ENCODE data around the gene SLC6A9. TPM values are rescaled to one million over a fixed set of nuclear protein-coding genes. Genes with fewer than 3 reads are reported as not detected.

The SLC6A9 gene
- total RNA-seq (1 to 10 TPM; 1.1 to 6.1 (median 3.0) TPM), polyA plus RNA-seq (under 1 TPM; 0.26 to 0.86 (median 0.35) TPM)
- long read RNA-seq, donor 1, partial matches to known transcripts, result 0 of 1 reads
- long read RNA-seq, donor 1, other reads (novel, unspliced or antisense), result 0 of 1 reads
- long read RNA-seq, donor 2, partial matches to known transcripts, result 0 of 1 reads
- long read RNA-seq, donor 2, other reads (novel, unspliced or antisense), result 0 of 1 reads

- DNase-seq, result peak; percentile 82
- intact Hi-C loops (cut with DNase I; ENCODE audit: low total_unique reads), result no loop called here
- WGBS, 5 donors, result 20 to 36% (median 24%) methylated on average over 26 to 40 of the region's 40 CpGs
- TF ChIP-seq CTCF (IDR thresholded peaks at IDR 0.05 in 8 of 11, conservative IDR thresholded peaks at IDR 0.05 in 3 of 11), result no peak
- TF ChIP-seq POLR2AphosphoS5 (IDR thresholded peaks at IDR 0.05), result peak in 1 of 3 donors; percentile 64
- no peak for TF ChIP-seq POLR2A (IDR thresholded peaks at IDR 0.05)
- peaks cover 5 to 46% (median 35%) of the 10 kb centered on the region in 6 donors for H3K4me1 ChIP-seq
- peak within 1 kb of the TSS; percentile 82 to 92 (median 87) for H3K27ac ChIP-seq
- no peaks in the 10 kb centered on the region for H3K36me3 ChIP-seq
- no peaks in the 10 kb centered on the region for H3K9me3 ChIP-seq
- peak within 1 kb of the TSS; percentile 67 to 91 (median 88) for H3K4me3 ChIP-seq
- peaks cover 0 to 15% (median 0%) of the 10 kb centered on the region in 7 donors for H3K27me3 ChIP-seq (replicated peaks in 1 of 7)
These were observed at the start of gene SLC6A9 for GRCh38 chr1:44031252-44032169. Gene SLC6A9 (minus strand): TSS chr1:44031462. CDS start chr1:44024277, 7,185 bp downstream.

- DNase-seq, result no peak
- Histone ChIP-seq H3K9me3 (no peaks in the 10 kb centered on the region), H3K27ac (no peak overlapping the region), H3K4me1 (no peaks in the 10 kb centered on the region), H3K27me3 (replicated peaks in 1 of 7) (peaks cover 0 to 18% (median 0%) of the 10 kb centered on the region in 7 donors), H3K36me3 (no peaks in the 10 kb centered on the region), H3K4me3 (no peak overlapping the region)
- TF ChIP-seq POLR2A (IDR thresholded peaks at IDR 0.05) (no peak), CTCF (IDR thresholded peaks at IDR 0.05 in 8 of 11, conservative IDR thresholded peaks at IDR 0.05 in 3 of 11) (no peak), POLR2AphosphoS5 (IDR thresholded peaks at IDR 0.05) (no peak)
- intact Hi-C loops (cut with DNase I; ENCODE audit: low total_unique reads), result no loop called here
- WGBS, 5 donors, result 88 to 94% (median 89%) methylated on average over 4 of the region's 4 CpGs
These were observed 48.3 kb upstream of the SLC6A9 start for GRCh38 chr1:44079566-44079965.

DNA sequence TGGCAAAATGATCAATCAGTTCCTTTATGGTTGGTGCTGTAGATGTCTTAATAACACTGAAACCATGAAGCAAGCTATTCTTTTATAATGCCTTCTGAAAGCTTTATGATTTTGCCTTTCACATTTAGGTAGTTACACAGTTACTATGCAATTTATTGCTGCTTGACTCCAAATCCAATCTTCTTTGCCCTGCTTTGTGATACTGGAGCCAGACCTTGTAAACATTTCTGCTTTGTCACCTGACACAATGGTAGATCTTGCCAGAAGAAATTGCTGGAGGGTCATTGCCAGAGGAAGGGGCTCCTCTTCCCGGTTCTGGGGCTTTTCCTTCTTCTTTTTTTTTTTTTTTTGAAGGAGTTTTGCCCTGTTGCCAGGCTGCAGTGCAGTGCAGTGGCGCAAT is 46.8 kb upstream of the SLC6A9 start:
- H3K36me3 ChIP-seq, result no peaks in the 10 kb centered on the region
- H3K9me3 ChIP-seq, result no peaks in the 10 kb centered on the region
- H3K4me3 ChIP-seq, result no peak overlapping the region
- intact Hi-C loops (cut with DNase I; ENCODE audit: low total_unique reads), result no loop called here
- no peak for DNase-seq
- 36 to 60% (median 47%) methylated on average over 2 of the region's 2 CpGs for WGBS, 5 donors
- H3K27me3 ChIP-seq (replicated peaks in 1 of 7), result peaks cover 0 to 6% (median 0%) of the 10 kb centered on the region in 7 donors
- TF ChIP-seq POLR2A (IDR thresholded peaks at IDR 0.05) (no peak), CTCF (IDR thresholded peaks at IDR 0.05 in 8 of 11, conservative IDR thresholded peaks at IDR 0.05 in 3 of 11) (no peak), POLR2AphosphoS5 (IDR thresholded peaks at IDR 0.05) (no peak)
- H3K4me1 ChIP-seq, result peaks cover 0 to 13% (median 8%) of the 10 kb centered on the region in 6 donors
- H3K27ac ChIP-seq, result no peak overlapping the region

DNA sequence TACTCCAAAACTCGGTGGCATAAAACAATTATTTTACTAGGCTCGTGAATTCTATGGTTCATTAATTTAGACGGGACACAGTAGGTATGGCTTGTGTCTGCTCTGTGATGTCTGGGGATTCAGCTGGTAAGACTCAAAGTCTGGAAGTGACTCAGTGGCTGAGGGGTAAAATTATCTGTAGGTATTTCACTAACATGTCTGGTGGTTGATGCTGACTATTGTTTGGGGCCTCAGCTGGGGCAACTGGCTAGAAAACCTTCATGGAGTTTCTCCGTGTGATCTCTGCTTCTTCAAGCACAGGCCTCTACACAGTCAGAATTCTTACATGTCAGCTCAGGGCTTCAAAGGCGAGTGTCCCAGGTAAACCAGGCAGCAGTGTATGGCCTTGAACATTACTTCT is 46.2 kb upstream of the SLC6A9 start:
- intact Hi-C loops (cut with DNase I; ENCODE audit: low total_unique reads), result no loop called here
- TF ChIP-seq CTCF (IDR thresholded peaks at IDR 0.05 in 8 of 11, conservative IDR thresholded peaks at IDR 0.05 in 3 of 11), result no peak
- no peak for TF ChIP-seq POLR2AphosphoS5 (IDR thresholded peaks at IDR 0.05)
- no peak for TF ChIP-seq POLR2A (IDR thresholded peaks at IDR 0.05)
- 87 to 94% (median 92%) methylated on average over 4 to 5 of the region's 5 CpGs for WGBS, 5 donors
- Histone ChIP-seq H3K9me3 (no peaks in the 10 kb centered on the region), H3K36me3 (no peaks in the 10 kb centered on the region), H3K4me3 (no peak overlapping the region), H3K27ac (no peak overlapping the region), H3K4me1 (peaks cover 0 to 20% (median 9%) of the 10 kb centered on the region in 6 donors), H3K27me3 (replicated peaks in 1 of 7) (no peaks in the 10 kb centered on the region)
- no peak for DNase-seq

Data from spleen (tissue), 13 donors.